ENCODE results near the gene KCNA3.
A peak's percentile ranks its signal among the peaks of the same experiment; 100 is the strongest.

KCNA3 gene

DNA sequence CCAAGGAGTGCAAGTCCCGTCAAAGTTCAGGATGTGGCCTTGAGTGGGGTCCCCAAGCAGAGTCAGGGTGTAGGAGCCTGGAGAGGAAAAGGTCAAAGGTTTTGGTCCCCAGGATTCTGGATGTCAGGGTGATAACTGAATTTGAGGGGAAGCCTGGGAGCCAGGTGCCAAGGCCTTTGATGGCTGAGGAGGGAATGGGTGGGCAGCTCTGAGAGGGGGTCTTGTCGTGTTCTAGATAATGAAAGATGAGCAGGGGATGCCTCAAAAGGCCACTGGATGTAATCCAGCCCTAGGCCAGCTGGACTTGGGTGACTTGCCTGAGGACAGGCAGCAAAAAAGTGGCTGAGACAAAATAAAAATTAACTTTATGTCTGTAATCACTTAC is 41.1 kb downstream of the KCNA3 start:
- DNase-seq (ENCODE audit: low spot score): no peak
- TF ChIP-seq, protein P1, sequence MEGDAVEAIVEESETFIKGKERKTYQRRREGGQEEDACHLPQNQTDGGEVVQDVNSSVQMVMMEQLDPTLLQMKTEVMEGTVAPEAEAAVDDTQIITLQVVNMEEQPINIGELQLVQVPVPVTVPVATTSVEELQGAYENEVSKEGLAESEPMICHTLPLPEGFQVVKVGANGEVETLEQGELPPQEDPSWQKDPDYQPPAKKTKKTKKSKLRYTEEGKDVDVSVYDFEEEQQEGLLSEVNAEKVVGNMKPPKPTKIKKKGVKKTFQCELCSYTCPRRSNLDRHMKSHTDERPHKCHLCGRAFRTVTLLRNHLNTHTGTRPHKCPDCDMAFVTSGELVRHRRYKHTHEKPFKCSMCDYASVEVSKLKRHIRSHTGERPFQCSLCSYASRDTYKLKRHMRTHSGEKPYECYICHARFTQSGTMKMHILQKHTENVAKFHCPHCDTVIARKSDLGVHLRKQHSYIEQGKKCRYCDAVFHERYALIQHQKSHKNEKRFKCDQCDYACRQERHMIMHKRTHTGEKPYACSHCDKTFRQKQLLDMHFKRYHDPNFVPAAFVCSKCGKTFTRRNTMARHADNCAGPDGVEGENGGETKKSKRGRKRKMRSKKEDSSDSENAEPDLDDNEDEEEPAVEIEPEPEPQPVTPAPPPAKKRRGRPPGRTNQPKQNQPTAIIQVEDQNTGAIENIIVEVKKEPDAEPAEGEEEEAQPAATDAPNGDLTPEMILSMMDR (IDR thresholded peaks at IDR 0.05; ENCODE audit: borderline replicate concordance, control extremely low read depth, extremely low read depth, insufficient read depth, missing control alignments): no peak
- in situ Hi-C loops (cut with MboI; ENCODE audit: low sequenced_read_pairs, unreplicated experiment): no loop called here

DNA sequence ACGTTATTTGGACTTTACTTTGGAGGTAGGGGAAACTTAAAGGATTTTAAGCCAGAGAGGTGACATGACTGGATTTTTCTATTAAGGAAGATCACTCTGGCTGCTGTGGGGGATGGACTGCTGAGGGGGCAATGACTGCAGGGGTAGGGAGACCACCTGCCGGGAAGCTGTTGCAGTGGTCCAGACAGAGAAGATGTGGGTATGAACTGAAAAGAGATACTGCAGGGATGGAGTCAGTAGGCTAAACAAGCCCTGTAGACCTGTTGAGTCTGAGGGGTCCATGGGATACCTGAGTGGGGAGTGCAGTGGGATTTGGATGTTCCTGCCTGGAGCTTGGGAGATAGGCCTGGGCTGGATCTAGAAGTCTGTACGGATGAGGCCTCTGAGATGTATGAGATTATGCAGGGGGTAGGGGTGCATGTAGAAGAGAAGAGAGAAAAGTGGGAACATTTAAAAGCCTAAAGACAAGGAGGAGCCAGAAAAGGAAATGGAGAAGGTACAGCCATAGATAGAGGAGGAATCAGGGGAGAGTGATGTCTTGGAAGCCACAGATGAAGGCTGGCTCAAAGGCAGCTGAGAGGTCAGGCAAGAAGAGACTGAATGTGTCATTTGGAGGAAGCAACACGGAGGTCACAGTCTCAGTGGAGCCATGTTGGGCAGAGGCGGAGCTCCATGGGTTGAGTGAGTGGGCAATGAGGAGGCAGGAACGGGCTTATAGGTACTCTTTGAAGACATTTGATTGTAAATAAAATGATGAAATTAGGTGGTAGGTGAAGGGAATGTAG is 42.7 kb downstream of the KCNA3 start:
- TF ChIP-seq, protein P1 (IDR thresholded peaks at IDR 0.05; ENCODE audit: borderline replicate concordance, control extremely low read depth, extremely low read depth, insufficient read depth, missing control alignments): no peak
- DNase-seq (ENCODE audit: low spot score): no peak
- in situ Hi-C loops (cut with MboI; ENCODE audit: low sequenced_read_pairs, unreplicated experiment): no loop called here

DNA sequence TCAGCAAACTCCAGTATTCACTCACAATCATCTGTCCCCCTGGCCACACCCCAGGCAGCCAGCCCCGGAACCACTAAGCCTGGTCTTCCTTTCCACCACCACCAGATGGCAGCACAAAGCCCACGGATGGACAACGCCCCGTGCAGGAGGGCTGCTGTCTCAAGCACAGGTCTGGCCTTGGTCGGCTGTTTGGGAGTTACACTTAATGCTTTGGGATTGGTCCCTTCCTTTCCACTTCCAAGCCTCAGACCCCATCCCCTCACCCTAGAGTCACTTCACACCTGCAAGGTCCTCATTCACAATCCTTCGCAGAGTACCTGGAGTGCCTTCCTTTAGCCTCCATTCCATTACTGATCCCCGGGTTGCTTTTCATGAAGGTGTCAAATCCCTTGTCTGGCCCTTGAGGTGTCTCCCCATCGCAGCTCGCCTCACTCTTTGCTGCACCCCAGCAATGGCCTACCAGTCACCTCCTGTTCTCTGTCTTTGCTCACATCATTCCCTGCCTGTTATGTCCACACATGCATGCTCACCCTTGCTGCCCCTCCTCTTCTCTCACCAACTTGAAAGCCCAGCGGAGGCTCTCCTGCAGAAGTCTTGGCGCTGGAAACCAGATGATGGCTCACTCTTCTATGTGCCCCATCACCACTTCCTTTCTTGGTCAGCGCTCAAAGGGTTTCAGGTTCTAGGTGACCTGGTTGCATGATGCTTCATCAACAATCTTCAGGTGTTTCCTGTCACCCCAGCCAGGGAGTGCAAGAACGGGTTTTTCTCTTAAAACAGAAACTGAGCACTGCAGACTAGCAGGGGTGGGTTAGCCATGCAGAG is 43.7 kb downstream of the KCNA3 start:
- in situ Hi-C loops (cut with MboI; ENCODE audit: low sequenced_read_pairs, unreplicated experiment): no loop called here
- TF ChIP-seq, protein P1 (IDR thresholded peaks at IDR 0.05; ENCODE audit: borderline replicate concordance, control extremely low read depth, extremely low read depth, insufficient read depth, missing control alignments): peak; percentile 83
- DNase-seq (ENCODE audit: low spot score): peak; percentile 67

DNA sequence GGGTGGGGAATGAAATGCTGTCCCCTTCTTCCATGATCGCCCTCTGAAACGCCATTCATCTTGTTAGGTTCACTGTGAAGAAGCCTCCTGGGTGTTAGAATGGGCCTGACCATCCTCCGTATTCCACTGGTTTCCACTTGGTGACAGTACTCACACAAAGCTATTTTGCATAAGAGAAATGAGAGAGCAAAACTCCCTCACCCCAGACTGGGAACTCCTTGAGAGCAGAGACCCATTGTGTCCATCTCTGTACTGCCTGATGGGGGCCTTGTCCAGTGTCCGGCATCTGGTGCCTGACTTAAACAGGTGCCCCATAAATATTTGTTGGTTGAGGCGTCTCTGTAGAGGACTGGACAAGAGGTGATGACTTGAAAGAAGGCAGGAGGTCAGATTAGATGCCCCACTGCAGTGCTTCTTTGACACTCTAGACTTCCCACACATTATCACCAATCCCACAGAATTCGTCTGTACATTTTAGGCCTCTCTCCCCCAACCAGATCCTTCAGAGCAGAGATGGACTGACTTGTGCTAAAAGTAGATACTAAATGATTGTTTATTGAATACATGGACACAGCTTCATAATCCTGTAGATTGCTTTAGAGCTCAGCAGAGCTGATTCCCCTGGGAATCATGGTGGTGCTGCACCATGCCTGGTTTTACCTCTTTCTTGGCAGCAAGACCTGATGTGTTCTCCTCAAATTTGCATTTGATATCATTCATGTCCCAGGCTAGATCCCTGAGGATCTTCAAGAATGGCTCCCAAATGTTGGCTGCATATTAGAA is 46.2 kb downstream of the KCNA3 start:
- TF ChIP-seq, protein P1 (IDR thresholded peaks at IDR 0.05; ENCODE audit: borderline replicate concordance, control extremely low read depth, extremely low read depth, insufficient read depth, missing control alignments): no peak
- in situ Hi-C loops (cut with MboI; ENCODE audit: low sequenced_read_pairs, unreplicated experiment): no loop called here
- DNase-seq (ENCODE audit: low spot score): no peak

DNA sequence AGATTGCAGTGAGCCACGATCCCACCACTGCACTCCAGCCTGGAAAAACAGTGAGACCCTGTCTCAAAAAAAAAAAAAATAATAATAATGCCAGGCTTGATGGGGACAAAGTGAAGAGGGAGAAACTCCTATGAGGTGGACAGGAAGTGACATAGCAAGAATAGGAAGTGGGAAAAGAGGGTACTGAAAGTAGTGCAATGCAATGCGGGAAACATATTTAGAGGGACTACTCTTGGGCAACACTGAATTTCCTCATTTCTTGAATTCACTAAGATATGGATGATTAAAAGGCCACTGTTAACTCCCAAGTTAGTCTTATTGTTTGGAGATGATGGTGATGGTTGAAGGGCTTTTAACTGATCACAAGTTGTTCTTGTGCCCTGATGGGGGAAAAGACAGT is 47.0 kb downstream of the KCNA3 start:
- DNase-seq (ENCODE audit: low spot score): no peak
- in situ Hi-C loops (cut with MboI; ENCODE audit: low sequenced_read_pairs, unreplicated experiment): no loop called here
- TF ChIP-seq, protein P1 (IDR thresholded peaks at IDR 0.05; ENCODE audit: borderline replicate concordance, control extremely low read depth, extremely low read depth, insufficient read depth, missing control alignments): no peak

DNA sequence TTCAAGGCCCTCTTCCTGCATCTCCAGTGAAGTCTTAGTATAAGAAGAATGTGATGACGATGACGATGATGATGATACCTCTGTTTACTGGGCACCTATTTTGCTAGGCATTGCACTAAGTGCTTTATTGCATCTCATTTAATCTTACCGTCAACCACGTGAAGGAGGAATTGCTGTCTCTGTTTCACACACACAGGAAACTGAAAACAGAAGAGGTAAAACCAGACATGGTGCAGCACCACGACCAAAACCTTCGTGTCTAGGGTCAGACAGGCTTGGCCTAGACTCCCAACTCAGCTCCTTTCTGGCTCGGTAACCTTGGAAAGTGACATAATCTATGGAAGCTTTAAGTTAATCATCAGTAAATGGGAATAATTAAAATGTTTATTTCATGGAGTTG is 47.9 kb downstream of the KCNA3 start:
- TF ChIP-seq, protein P1 (IDR thresholded peaks at IDR 0.05; ENCODE audit: borderline replicate concordance, control extremely low read depth, extremely low read depth, insufficient read depth, missing control alignments): no peak
- DNase-seq (ENCODE audit: low spot score): no peak
- in situ Hi-C loops (cut with MboI; ENCODE audit: low sequenced_read_pairs, unreplicated experiment): no loop called here

Measured in GM13976 (cell line).